Thyroid gland (tissue), 4 donors: ENCODE results near the gene RIC1.

Experiments
- CTCF ChIP-seq, 6 experiments: fragments of 200-600 bp in 3 of 6; fragments of 450-650 bp in 3 of 6; sonication (generic) in 3 of 6; IDR thresholded peaks; one replicate each; pipeline ENCODE4 v1.5.1; 2016 to 2019; ENCODE audit warnings: antibody characterized with exemption in 6 of 6, mild to moderate bottlenecking in 2 of 6, inconsistent platforms in 1 of 6, moderate library complexity in 1 of 6
- POLR2A ChIP-seq, 2 donors: fragments of 450-650 bp; IDR thresholded peaks; one replicate each; pipeline ENCODE4 v1.6.1; 2017; ENCODE audit warnings: antibody characterized with exemption in 2 of 2, mild to moderate bottlenecking in 2 of 2, moderate library complexity in 1 of 2

- TF ChIP-seq CTCF (IDR thresholded peaks at IDR 0.05) (no peak), POLR2A (IDR thresholded peaks at IDR 0.05) (no peak)
These were observed 10.9 kb downstream of the RIC1 start for GRCh38 chr9:5639816-5640215.
